HCT116 (cell line): ENCODE measurements around the gene DCD. TPM values are rescaled to one million over a fixed set of nuclear protein-coding genes. Genes with fewer than 3 reads are reported as not detected.

Experiments
- ATAC-seq: fragments of 200-7000 bp; cut with Tn5 transposase; 2 replicates; pipeline ENCODE4 v1.9.1; 2020; ENCODE audit warnings: mild to moderate bottlenecking, moderate library complexity
- BruUV-seq: library from RNA; stranded (reverse); fragments of 400-500 nt; replicated peaks from 2 replicates; lab custom pipeline; 2021; lab: Mats Ljungman, UMichigan
- CTCF ChIA-PET: fragments of 300-600 bp; sonication (Branson Sonifier 250); formaldehyde crosslinking; loops from one replicate; lab custom pipeline; 2021; ENCODE audit warnings: antibody characterized with exemption; lab: Charles Lee
- POLR2A ChIA-PET: fragments of 300-600, 350-600 bp; sonication (Branson Sonifier 250); formaldehyde crosslinking; loops from one replicate; lab custom pipeline; 2021; ENCODE audit warnings: antibody characterized with exemption; lab: Charles Lee
- RAD21 ChIA-PET, 2 experiments: fragments of 300-600 bp; sonication (Branson Sonifier 250); formaldehyde crosslinking; loops; one replicate each; lab custom pipeline; 2023; ENCODE audit warnings: low total read pairs in 2 of 2; ENCODE audit not compliant: uncharacterized antibody in 2 of 2, unreplicated experiment in 2 of 2, low non-redundant PET in 1 of 2; lab: Charles Lee
- DNase-seq: peaks from one replicate; pipeline ENCODE4 v3.0.0-alpha.2; 2010; ENCODE audit warnings: low read depth, low spot score
- H2AFZ ChIP-seq: fragments of 200-600 bp; shearing (Covaris generic), sonication (generic); 2 replicates; pipeline ENCODE4 v1.6.1; 2017; ENCODE audit warnings: low read depth, mixed run types, mixed read lengths, antibody characterized with exemption, low read length; ENCODE audit not compliant: poor library complexity, severe bottlenecking
- H3K27ac ChIP-seq: 2 replicates; pipeline ENCODE4 v1.5.1; 2012; ENCODE audit warnings: low read depth, low read length
- H3K27me3 ChIP-seq: fragments of 200-600 bp; sonication (generic); 2 replicates; pipeline ENCODE4 v1.6.1; 2016; ENCODE audit warnings: mixed run types, low read length, mixed read lengths; ENCODE audit not compliant: insufficient read depth
- H3K36me3 ChIP-seq, 2 experiments: fragments of 200-500 bp in 1 of 2; fragments of 200-600 bp in 1 of 2; sonication (Bioruptor generic) in 1 of 2; sonication (generic) in 1 of 2; 2 replicates each; pipeline versions ENCODE4 v1.5.1 to v1.6.1; 2014 to 2016; ENCODE audit warnings: low read length in 2 of 2, inconsistent platforms in 1 of 2, mixed read lengths in 1 of 2, mixed run types in 1 of 2; ENCODE audit not compliant: insufficient read depth in 2 of 2, control insufficient read depth in 1 of 2
- H3K4me1 ChIP-seq, 2 experiments: fragments of 200-600 bp in 1 of 2; sonication (generic) in 1 of 2; 2 replicates each; pipeline versions ENCODE4 v1.5.1 to v1.6.1; 2012 to 2017; ENCODE audit warnings: low read length in 2 of 2, inconsistent platforms in 1 of 2, mild to moderate bottlenecking in 1 of 2, mixed read lengths in 1 of 2, mixed run types in 1 of 2, moderate library complexity in 1 of 2; ENCODE audit not compliant: insufficient read depth in 2 of 2, control insufficient read depth in 1 of 2
- H3K4me2 ChIP-seq: fragments of 200-600 bp; sonication (generic); 2 replicates; pipeline ENCODE4 v1.6.1; 2017; ENCODE audit warnings: mixed run types, low read length, mixed read lengths
- H3K4me3 ChIP-seq, 2 experiments: fragments of 200-600 bp in 1 of 2; sonication (generic) in 1 of 2; replicated peaks in 1 of 2; 2 replicates each; pipeline ENCODE4 v1.5.1; 2011 to 2016; ENCODE audit warnings: low read length in 2 of 2, control low read depth in 1 of 2, low read depth in 1 of 2, mild to moderate bottlenecking in 1 of 2, mixed read lengths in 1 of 2, mixed run types in 1 of 2
- H3K79me2 ChIP-seq: fragments of 200-600 bp; sonication (generic); 2 replicates; pipeline ENCODE4 v1.6.1; 2017; ENCODE audit warnings: mild to moderate bottlenecking, mixed run types, low read length, moderate library complexity, mixed read lengths; ENCODE audit not compliant: insufficient read depth
- H3K9ac ChIP-seq: fragments of 200-600 bp; sonication (generic); 2 replicates; pipeline ENCODE4 v1.6.1; 2016; ENCODE audit warnings: low read length, mixed read lengths
- H3K9me2 ChIP-seq: fragments of 200-600 bp; sonication (generic), shearing (Covaris generic); 2 replicates; pipeline ENCODE4 v1.6.1; 2017; ENCODE audit warnings: mixed run types, mild to moderate bottlenecking, moderate library complexity; ENCODE audit not compliant: insufficient read depth
- H3K9me3 ChIP-seq, 2 experiments: fragments of 200-500 bp in 1 of 2; fragments of 200-600 bp in 1 of 2; sonication (Bioruptor generic) in 1 of 2; sonication (generic) in 1 of 2; 2 replicates each; pipeline ENCODE4 v1.6.1; 2014 to 2017; ENCODE audit warnings: low read length in 2 of 2, mixed read lengths in 2 of 2, inconsistent platforms in 1 of 2, low read depth in 1 of 2, mild to moderate bottlenecking in 1 of 2, mixed run types in 1 of 2, moderate library complexity in 1 of 2; ENCODE audit not compliant: control insufficient read depth in 1 of 2, insufficient read depth in 1 of 2
- H4K20me1 ChIP-seq: fragments of 200-600 bp; sonication (generic), shearing (Covaris generic); 2 replicates; pipeline ENCODE4 v1.6.1; 2017; ENCODE audit warnings: mixed run types, mild to moderate bottlenecking, moderate library complexity; ENCODE audit not compliant: insufficient read depth
- CBX3 ChIP-seq: IDR thresholded peaks from 2 replicates; pipeline ENCODE4 v1.6.1; 2012; ENCODE audit warnings: low read depth
- CEBPB ChIP-seq: IDR thresholded peaks from 2 replicates; pipeline ENCODE4 v1.6.1; 2012; ENCODE audit warnings: low read depth
- CTCF ChIP-seq, 3 experiments: fragments of 200-600 bp in 1 of 3; sonication (generic) in 1 of 3; IDR thresholded peaks in 2 of 3; conservative IDR thresholded peaks in 1 of 3; 2 replicates each; pipeline ENCODE4 v1.5.1; 2012 to 2017; ENCODE audit warnings: low read depth in 2 of 3, low read length in 2 of 3, antibody characterized with exemption in 1 of 3, borderline replicate concordance in 1 of 3, control low read depth in 1 of 3, mild to moderate bottlenecking in 1 of 3, mixed read lengths in 1 of 3, mixed run types in 1 of 3, moderate library complexity in 1 of 3; ENCODE audit not compliant: insufficient read depth in 1 of 3
- EGR1 ChIP-seq: IDR thresholded peaks from 2 replicates; pipeline ENCODE4 v1.6.1; 2012; ENCODE audit warnings: low read depth
- ELF1 ChIP-seq: IDR thresholded peaks from 2 replicates; pipeline ENCODE4 v1.6.1; 2012; ENCODE audit warnings: low read depth, borderline replicate concordance
- EZH2phosphoT487 ChIP-seq: fragments of 200-600 bp; IDR thresholded peaks from 2 replicates; pipeline ENCODE4 v1.6.1; 2018; ENCODE audit warnings: antibody characterized with exemption, borderline replicate concordance
- FOSL1 ChIP-seq: IDR thresholded peaks from 2 replicates; pipeline ENCODE4 v1.6.1; 2012; ENCODE audit warnings: low read depth
- JUND ChIP-seq: IDR thresholded peaks from 2 replicates; pipeline ENCODE4 v1.6.1; 2012
- MAX ChIP-seq: IDR thresholded peaks from 2 replicates; pipeline ENCODE4 v1.6.1; 2012
- POLR2A ChIP-seq: IDR thresholded peaks from 2 replicates; pipeline ENCODE4 v1.7.0; 2011; ENCODE audit warnings: borderline replicate concordance; ENCODE audit not compliant: insufficient read depth, insufficient read length; ENCODE audit errors: extremely low read depth
- POLR2AphosphoS5 ChIP-seq: IDR thresholded peaks from 2 replicates; pipeline ENCODE4 v1.6.1; 2011; ENCODE audit warnings: mild to moderate bottlenecking, low read depth, low read length, moderate library complexity
- RAD21 ChIP-seq: IDR thresholded peaks from 2 replicates; pipeline ENCODE4 v1.6.1; 2012; ENCODE audit warnings: low read depth, mild to moderate bottlenecking
- SIN3A ChIP-seq: IDR thresholded peaks from 2 replicates; pipeline ENCODE4 v1.6.1; 2012; ENCODE audit warnings: low read depth
- SP1 ChIP-seq: IDR thresholded peaks from 2 replicates; pipeline ENCODE4 v1.6.1; 2012; ENCODE audit warnings: low read depth
- TCF7L2 ChIP-seq: IDR thresholded peaks from 2 replicates; pipeline ENCODE4 v1.7.0; 2011; ENCODE audit warnings: borderline replicate concordance, inconsistent platforms; ENCODE audit not compliant: insufficient read depth, insufficient read length; ENCODE audit errors: extremely low read depth
- YY1 ChIP-seq: IDR thresholded peaks from 2 replicates; pipeline ENCODE4 v1.6.1; 2011; ENCODE audit warnings: low read length, low read depth, moderate library complexity, mild to moderate bottlenecking; ENCODE audit not compliant: insufficient replicate concordance; ENCODE audit errors: extremely low read depth
- ZFX ChIP-seq: fragments of 450-650 bp; IDR thresholded peaks from 2 replicates; pipeline ENCODE4 v1.6.1; 2017
- ZNF274 ChIP-seq: fragments of 200-500 bp; sonication (Bioruptor generic); IDR thresholded peaks from 2 replicates; pipeline ENCODE4 v1.6.1; 2014; ENCODE audit warnings: mild to moderate bottlenecking, low read depth, low read length, inconsistent platforms
- intact Hi-C: fragments of 100-400 bp; cut with micrococcal nuclease; formaldehyde crosslinking; loops from 2 replicates; pipeline ENCODE4 v1.10.0; 2022
- total RNA-seq: library from RNA; stranded (reverse); gene quantifications from one replicate; pipeline ENCODE4 v1.2.1, GENCODE V29; 2021; ENCODE audit not compliant: unreplicated experiment

Gene DCD
- total RNA-seq, 1 experiment from 2014 or later, result not detected

- TF ChIP-seq MAX (no peak), CEBPB (no peak), JUND (no peak), ZNF274 (no peak), TCF7L2 (no peak), CTCF (IDR thresholded peaks at IDR 0.05 in 2 of 3, conservative IDR thresholded peaks at IDR 0.05 in 1 of 3; ENCODE audit: borderline replicate concordance in 1 of 3, insufficient read depth in 1 of 3, low read depth in 2 of 3, low read length in 2 of 3) (no peak), CBX3 (no peak), EGR1 (no peak)
- TF ChIP-seq, all 23 proteins: peak for 0
These were observed 15.4 kb upstream of the DCD start (continued) for GRCh38 chr12:54663603-54664002.

GRCh38 chr12:54662026-54662425, 13.9 kb upstream of the DCD start:
- Histone ChIP-seq H2AFZ (no peak overlapping the region), H3K36me3 (no peaks in the 10 kb centered on the region), H3K4me3 (no peak overlapping the region), H3K4me1 (peaks cover 0 to 4% of the 10 kb centered on the region in 2 experiments; a peak in 2 of 4 replicates), H3K9ac (no peak overlapping the region), H3K9me2 (no peaks in the 10 kb centered on the region), H3K79me2 (no peaks in the 10 kb centered on the region), H4K20me1 (no peaks in the 10 kb centered on the region), H3K27me3 (no peaks in the 10 kb centered on the region), H3K4me2 (no peak overlapping the region), H3K27ac (no peak overlapping the region), H3K9me3 (no peaks in the 10 kb centered on the region)
- TF ChIP-seq CBX3 (no peak), MAX (no peak), FOSL1 (no peak), EZH2phosphoT487 (no peak), POLR2AphosphoS5 (no peak), YY1 (no peak), POLR2A (no peak), SIN3A (no peak), TCF7L2 (no peak), CEBPB (no peak), ZFX (no peak), ZNF274 (no peak), RAD21 (no peak), ELF1 (no peak), SP1 (no peak)
- ChIA-PET RAD21 (no interaction called here), CTCF (no interaction called here), POLR2A (no interaction called here)
- ATAC-seq (no peak), DNase-seq (no peak)
- intact Hi-C loops, result no loop called here
- BruUV-seq, result no TSS peak
